GM20431 (cell line): ENCODE data around the gene BLOC1S1.
"Not testable (repeated sequence)": the region's sequence is repeated elsewhere in the genome, so short reads cannot be mapped to it uniquely, and the experiment has no call there.

Experiments used
- in situ Hi-C: fragments of 300-500 bp; cut with MseI, MboI; formaldehyde crosslinking; loops from one replicate; pipeline ENCODE4 v1.15.0; 2020; ENCODE audit warnings: low sequenced_read_pairs; ENCODE audit not compliant: unreplicated experiment

Gene BLOC1S1

DNA sequence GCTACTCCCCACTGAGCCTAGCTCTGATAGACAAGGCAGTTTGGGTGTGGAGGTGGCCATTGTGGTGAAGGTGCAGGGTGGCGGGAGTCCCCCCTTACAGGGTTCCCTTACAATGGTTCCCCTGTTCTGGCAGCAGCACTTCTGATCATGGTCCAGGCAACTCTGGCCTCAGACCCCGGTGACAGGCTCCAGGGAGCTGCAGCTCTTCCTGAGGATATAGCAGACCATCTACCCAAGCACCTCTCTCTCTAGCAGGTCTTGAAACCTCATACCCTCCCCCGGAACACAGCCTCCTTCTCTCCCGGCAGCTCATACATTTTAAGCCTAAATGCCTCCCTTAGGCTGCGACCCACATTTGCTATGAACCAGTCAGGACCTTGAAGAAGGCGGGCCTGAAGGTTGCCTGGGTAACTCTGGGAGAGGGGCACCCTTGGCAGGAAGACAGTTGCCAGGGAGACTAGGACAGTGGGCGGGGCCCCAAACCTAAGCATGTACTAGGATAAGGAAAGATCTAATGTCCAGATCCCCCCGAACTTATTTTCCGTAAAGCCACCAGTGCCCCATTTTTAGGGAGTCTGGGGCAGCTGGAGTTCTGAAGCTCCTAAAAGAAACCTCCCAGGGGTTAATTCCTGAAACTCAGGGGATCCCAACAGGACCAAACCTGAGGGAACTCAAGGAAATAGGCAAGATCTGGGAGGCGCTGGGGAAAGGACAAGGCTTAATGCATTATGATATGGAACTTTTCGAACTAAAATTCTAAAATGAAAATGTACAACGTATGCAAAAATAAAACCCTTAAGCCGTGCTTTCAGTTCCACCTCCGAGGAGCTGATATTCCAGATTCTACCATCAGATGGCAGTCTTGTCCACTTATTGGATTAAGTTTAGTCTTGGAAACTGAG is 22.5 kb downstream of the BLOC1S1 start:
- in situ Hi-C loops = loop anchor here (25.0 kb wide), 1 partner anchor 199 kb away; the partner anchor contains the start of genes DGKA and PYM1

DNA sequence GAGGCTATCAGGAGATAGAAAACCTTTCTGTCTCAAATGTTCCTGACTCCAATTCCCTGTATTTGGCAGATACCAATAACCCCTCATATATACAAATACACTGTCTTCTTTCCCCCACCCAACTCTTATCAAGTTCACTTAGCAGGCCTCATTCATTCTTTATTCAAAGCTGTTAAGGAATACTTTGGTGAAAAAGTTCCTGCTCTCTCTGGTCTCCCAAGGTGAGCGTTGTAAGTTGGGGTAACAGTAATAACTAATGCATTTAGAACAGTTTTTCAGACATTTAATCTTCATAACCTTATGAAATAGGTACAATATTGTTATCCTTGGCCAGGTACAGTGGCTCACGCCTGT is 23.2 kb downstream of the BLOC1S1 start:
- in situ Hi-C loops = loop anchor here (25.0 kb wide), 1 partner anchor 198 kb away; the partner anchor contains the start of genes DGKA and PYM1

GRCh38 chr12:55741931-55742680 is 26.3 kb downstream of the BLOC1S1 start:
- in situ Hi-C loops = loop anchor here (25.0 kb wide), 1 partner anchor 195 kb away; the partner anchor contains the start of genes DGKA and PYM1

DNA sequence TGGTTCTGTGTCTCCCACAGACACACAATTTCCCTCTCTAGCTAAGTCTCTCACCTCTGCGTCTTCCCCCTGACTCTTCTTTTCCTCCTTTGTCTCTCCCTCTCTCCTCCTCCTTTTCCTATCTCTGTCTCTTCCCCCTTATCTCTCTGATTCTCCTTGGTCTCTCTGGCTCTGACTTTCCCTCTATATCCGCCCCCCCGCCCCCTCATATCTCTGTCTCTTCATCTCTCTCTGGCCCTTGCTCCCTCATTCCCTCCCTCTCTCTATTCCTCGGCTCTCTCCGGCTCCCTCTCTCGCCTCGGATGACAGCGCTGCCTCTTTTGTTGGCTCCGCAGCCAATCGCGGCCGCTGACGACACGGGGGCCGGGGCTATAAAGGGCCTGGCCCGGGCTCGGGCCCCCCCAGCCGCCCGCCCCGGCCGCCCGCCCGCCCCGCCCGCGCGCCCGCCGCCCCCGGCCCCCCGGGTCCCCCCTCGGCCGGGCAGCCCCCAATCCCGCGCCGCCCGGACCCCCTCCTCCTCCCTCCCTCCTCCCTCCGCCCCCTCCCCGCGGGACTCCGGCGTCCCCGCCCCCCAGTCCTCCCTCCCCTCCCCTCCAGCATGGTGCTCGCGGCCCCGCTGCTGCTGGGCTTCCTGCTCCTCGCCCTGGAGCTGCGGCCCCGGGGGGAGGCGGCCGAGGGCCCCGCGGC is 27.0 kb downstream of the BLOC1S1 start, which contains the start of gene GDF11:
Gene GDF11 (plus strand): TSS at position 404 of the 687 bp plus-strand sequence. CDS start 195 bp downstream, at position 599.
- in situ Hi-C loops = loop anchor here (25.0 kb wide), 1 partner anchor 194 kb away; the partner anchor contains the start of genes DGKA and PYM1

GRCh38 chr12:55743406-55744339 is 27.8 kb downstream of the BLOC1S1 start:
- in situ Hi-C loops = loop anchor here (25.0 kb wide), 1 partner anchor 194 kb away; the partner anchor contains the start of genes DGKA and PYM1

DNA sequence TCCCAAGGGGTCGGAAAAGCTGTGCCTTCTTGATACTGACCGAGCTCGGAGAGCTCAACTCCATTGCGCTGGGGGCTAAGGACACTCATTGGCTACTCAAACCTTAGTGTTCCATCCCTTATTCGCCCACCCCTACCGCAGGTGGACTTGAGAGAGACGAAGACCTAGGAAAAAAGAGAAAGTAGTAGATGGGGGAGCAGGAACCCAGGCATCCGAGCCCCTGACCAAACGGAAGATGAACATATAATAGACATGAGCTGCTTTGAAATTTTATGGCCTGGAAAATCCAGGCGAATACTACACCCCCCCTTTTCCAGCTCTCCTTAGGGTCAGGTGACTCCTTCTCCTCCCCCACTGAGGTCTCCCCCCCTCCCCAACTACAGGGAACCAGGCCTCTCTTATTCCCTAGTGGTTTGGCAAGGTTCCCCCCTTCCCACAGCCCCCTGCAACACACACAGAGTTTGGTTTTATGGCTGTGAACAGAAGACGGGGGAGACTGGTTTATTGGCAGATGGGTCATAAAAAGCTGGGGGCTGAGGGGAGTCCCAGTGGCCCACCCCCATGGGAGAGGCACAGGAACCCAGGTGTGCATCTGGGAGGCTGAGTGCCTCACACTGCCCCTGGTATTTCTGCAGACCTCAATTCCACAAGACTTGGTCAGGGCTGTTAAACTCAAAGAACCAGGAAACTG is 28.6 kb downstream of the BLOC1S1 start:
- in situ Hi-C loops = loop anchor here (25.0 kb wide), 1 partner anchor 193 kb away; the partner anchor contains the start of genes DGKA and PYM1

DNA sequence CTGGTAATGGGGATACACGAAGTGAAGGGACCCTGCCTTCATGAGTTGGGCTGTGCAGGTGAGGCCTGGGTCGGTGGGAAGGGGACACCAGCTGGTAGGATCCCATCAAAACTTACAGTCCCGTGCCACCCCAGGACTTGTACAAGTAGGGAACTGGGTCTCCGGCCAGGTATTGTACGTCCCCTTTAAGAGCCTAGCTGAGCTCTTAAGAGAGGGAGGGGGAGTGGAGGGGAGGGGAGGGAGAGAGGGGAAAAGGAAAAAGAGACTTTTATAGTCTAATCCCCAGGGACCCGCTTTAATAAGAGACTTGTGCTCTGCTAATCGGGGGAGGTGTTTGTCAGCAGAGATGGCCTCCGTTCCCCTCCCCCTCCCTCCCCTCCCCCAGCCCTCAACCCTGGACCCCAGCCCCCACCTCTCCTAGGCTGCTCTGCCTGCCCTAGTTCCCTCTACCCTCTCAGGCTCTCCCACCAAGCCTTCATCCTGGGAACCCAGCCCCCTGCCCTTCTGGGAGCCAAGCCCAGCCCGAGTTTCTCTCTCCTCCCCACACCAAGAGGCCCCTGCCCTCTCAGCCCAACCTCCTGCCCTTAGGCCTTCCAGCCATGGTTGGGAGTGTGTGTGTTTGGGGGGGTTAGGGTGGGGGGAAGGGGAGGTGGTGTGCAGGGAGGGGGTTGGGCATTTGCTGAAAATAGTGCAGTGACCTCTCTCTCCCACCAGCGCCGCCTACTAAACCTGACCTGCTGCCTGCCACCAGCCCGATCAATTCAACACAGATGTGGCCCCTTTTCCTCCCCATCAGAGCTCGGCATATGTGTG is 29.7 kb downstream of the BLOC1S1 start:
- in situ Hi-C loops = loop anchor here (25.0 kb wide), 1 partner anchor 192 kb away; the partner anchor contains the start of genes DGKA and PYM1

DNA sequence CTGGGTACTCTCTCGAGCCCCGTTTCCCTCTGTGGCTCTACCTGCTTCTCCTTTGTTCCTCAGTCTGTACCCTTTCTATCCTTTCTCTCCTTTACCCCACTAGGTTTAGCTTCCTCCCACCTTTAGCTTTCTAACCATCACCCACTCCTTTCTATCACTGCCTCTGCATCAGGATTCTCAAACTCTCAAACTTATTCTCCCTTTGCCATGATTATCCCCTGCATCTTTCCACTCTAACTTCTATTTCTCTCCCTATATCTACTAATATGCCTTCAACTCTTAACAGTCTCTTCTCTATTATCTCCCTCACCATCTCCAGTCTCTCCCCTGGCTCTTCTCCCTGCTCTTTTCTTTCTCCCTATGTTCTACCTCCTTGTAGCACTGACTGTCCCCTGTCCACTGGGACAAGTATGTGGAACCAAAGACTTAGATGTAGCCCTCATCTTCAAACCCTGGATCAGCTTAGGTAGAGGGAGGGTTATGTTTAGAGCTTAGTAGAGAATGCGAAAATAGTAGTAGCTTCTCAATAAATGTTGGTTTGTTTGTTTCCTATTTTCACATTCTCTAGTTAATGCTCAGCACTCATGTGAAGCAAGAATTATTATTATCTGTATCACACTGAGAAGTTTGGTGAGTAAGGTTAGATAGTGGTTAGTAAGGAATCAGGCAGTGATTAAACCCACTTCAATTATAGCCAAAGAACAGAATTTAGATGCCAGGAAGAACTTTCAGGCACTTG is 30.5 kb downstream of the BLOC1S1 start:
- in situ Hi-C loops = loop anchor here (25.0 kb wide), 1 partner anchor 191 kb away; the partner anchor contains the start of genes DGKA and PYM1

DNA sequence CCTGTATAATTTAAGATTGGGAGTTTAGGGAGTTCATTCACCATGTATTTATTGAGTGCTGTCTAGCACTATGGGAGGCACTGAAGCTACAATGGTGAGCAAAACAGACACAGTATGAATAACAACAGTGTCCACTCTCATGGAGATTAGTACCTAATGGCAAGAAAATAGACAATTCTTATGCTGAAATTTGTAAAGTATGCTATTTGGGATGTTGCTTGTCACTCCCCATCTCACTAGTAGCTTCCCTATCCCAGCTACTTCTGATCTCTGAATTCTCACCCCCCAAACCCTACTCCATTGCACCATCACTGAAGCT is 31.0 kb downstream of the BLOC1S1 start:
- in situ Hi-C loops = loop anchor here (25.0 kb wide), 1 partner anchor 190 kb away; the partner anchor contains the start of genes DGKA and PYM1

DNA sequence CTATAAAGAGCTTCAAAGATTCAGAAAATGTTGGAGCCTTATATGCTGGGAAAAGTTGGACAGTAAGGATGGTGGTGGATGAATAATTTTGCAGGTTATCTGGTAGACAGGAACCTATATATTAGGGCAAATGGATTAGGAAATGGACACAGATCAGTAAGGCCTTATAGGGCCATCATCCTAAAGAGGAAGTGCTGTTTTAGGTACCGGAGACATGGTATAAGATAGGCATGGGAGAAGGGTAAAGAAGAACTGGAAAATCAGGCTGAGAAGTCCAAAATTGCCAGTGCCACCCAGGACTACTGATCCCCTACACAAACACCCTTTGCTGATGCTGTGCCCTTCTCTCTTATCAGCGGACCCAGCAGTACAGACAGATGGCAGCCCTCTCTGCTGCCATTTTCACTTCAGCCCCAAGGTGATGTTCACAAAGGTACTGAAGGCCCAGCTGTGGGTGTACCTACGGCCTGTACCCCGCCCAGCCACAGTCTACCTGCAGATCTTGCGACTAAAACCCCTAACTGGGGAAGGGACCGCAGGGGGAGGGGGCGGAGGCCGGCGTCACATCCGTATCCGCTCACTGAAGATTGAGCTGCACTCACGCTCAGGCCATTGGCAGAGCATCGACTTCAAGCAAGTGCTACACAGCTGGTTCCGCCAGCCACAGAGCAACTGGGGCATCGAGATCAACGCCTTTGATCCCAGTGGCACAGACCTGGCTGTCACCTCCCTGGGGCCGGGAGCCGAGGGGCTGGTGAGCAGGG is 32.6 kb downstream of the BLOC1S1 start:
- in situ Hi-C loops = loop anchor here (25.0 kb wide), 1 partner anchor 189 kb away; the partner anchor contains the start of genes DGKA and PYM1

DNA sequence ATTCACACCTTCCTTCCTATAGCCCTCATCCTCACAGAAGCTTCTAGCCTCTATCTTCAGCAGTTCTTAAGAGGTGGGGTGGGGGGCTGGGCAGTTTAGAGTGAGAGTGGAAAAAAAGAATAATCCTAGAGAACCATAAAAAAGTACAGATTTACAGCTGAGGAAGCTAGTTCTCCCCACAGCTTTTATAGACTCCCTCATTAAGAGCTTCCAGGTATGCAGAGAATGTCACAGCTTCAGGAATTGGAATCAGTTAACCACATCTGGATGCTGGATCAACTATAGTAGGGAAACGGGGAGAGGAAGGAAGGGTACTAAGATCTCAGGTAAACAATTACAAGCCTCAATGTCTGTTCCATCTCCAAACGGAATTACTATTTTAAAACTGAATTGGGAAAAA is 39.4 kb downstream of the BLOC1S1 start:
- in situ Hi-C loops = no loop called here

GRCh38 chr12:55757701-55758100 is 41.9 kb downstream of the BLOC1S1 start:
- in situ Hi-C loops = no loop called here

DNA sequence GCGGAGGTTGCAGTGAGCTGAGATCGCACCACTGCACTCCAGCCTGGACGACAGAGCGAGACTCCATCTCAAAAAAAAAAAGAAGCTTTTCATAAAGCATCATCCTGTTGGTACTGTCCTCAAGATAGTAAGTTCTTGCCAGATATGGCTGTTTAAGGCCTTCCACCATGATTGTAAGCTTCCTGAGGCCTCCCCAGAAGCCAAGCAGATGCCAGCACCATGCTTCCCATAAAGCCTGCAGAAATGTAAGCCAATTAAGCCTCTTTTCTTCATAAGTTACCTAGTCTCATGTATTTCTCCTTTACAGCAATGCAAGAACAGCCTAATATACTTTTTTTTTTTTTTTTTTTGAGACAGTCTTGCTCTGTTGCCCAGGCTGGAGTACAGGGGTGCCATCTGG is 42.7 kb downstream of the BLOC1S1 start:
- in situ Hi-C loops = not testable (repeated sequence)

DNA sequence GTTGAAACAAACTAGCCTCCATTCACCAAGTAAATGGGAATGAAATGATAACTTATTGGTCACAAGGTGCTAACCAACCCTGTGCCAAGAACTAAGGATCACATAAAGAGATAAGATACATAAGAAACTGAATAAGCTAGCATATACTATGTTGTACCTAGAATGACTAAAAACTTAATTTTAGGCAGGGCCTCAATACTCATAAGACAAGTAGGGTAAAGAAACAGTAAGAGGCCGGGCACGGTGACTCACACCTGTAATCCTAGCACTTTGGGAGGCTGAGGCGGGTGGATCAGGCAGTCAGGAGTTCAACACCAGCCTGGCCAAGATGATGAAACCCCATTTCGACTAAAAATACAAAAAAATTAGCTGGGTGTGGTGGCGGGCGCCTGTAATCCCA is 44.8 kb downstream of the BLOC1S1 start:
- in situ Hi-C loops = no loop called here

DNA sequence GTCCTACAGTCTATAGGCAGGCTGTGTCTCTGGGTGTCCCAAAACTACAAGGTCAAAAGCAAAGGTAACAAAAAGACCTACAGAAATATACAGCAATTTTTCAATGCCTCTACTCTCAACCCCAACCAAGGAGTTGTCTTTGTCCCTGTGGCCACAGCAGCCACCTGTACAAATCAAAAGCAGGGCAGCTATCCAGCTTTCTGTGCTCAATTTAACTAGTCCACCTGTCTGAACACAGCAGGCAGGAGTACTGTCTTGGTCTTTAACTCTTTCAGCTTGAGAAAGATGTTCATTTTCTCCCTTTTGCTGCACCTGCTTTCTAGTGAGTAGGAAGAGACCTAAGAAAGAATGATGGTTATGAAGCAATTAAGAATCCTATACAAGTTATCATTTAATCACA is 46.8 kb downstream of the BLOC1S1 start:
- in situ Hi-C loops = no loop called here

GRCh38 chr12:55765736-55766290 is 50.0 kb downstream of the BLOC1S1 start:
- in situ Hi-C loops = no loop called here
